Umbilical cord (tissue), 2 donors: ENCODE data around the gene HOXC11. TPM values are rescaled to one million over a fixed set of nuclear protein-coding genes. Genes with fewer than 3 reads are reported as not detected.

Experiments used
- DNase-seq: peaks from one replicate; pipeline ENCODE4 v3.0.0-alpha.2; 2015; ENCODE audit warnings: low spot score
- total RNA-seq: library from RNA; depleted of rRNA; stranded (reverse); fragments of >200 nt; gene quantifications from one replicate; pipeline ENCODE4 v1.2.3, GENCODE V29; 2014; ENCODE audit warnings: low replicate concordance; ENCODE audit not compliant: insufficient read depth

Gene HOXC11
- total RNA-seq, 1 donor from 2014 or later, result 7.7 TPM

DNA sequence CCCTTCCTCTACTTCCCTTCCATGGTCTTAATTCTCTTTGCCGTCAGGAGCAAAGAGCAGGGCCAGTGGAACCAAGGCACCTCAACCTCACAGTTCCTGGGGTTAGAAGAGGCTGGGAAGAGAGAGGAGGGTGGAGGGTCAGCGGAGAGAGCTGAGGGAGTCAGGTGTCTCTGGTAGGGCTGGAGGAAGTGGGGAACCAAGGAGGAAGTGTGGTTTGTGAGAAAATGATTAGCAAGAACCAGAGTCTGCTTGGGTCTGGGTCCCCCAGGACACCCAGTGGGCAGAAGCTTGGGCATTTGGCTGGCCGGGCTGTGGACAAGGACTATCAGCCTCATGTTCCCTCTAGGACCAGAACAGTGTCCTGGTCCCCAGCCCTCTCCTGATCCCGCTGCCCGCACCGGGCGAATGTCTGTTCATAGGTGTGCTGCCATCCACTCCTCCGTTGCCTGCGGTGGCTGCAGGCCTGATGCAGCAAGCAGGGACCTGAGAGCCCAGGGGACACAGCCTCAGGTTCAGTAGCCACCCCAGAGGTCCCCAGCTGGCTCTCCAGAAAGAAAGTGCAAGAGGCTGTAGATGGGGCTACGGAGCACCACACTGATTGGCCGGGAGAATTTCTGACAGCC lies 15.9 kb upstream of the HOXC11 start:
- no peak for DNase-seq

DNA sequence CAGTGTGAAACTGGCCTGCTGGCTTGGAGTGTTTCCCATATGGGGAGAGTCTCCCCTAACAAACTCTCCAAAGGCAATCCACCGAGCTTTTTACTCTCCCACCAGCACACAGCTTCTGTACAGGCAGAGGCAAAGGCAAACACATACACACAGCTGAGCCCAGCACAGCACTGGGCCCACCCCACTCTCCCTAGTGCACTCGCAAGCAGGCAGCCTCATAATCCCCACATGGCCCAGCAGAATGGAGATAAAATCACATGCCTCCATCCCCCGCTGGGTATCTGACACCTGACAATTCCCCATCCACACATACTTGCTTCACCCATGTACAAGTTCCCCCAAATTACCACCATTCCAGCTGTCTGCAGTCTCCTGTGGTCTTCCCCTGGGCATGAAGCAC lies 14.8 kb upstream of the HOXC11 start:
- no peak for DNase-seq

DNA sequence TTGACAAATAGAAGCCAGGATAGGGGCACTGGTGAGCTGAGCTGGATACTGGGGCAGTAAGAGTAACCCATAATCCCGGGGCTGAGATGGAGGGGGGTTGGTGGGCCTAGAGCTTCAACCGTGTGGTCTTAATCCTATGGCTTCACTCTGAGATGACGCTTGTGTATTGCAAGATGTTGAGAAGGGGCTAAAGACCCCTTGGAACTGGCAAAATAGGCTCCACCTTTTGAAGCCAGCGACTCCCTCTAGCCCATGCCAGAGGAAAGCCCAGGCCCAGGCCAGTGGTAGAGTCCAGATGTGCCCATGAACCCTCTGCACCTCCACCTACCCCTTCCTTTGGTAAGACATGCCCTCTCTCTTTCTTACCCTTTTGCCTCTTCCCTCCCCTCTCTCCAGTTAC lies 13.6 kb upstream of the HOXC11 start:
- DNase-seq, result no peak

DNA sequence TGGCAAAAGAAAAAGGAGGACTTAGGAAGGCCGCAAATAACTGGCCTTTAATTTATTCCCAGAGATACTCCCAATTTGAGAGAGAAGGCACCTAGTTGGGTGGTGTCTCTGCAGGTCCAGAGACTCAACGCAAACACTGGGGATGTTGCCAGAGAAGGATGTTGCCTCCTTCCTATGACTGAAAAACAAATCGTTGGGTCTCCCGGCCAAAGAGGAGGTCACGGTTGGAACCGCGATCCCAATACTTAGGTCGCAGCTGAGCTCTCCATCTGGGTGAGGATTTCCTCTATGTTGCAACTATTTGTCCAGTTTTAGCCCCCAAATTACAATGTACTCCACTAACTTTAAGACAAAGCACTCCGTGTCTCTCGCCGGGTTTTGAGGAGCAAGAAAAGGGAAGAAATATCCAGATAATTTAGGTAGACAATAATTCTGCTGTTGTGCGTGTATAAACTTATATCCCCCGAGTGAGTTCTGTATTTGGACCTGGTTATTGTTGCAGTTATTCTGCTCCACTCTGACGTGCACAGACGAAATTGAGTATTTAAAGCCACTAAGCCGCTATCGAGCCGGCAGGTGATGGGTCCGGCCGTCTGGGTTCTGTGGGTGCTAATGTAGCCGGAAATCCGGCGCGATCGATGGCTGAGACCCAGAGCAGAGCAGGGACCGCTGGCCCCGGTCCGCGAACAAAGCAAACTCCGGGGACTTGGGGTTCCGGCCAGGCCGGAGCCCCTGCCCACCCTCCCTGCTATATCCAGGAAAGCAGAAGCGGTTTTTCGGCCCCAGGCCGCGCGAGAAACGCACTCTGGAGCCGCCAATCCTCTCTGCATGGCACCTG lies 12.5 kb upstream of the HOXC11 start:
- DNase-seq, result no peak

DNA sequence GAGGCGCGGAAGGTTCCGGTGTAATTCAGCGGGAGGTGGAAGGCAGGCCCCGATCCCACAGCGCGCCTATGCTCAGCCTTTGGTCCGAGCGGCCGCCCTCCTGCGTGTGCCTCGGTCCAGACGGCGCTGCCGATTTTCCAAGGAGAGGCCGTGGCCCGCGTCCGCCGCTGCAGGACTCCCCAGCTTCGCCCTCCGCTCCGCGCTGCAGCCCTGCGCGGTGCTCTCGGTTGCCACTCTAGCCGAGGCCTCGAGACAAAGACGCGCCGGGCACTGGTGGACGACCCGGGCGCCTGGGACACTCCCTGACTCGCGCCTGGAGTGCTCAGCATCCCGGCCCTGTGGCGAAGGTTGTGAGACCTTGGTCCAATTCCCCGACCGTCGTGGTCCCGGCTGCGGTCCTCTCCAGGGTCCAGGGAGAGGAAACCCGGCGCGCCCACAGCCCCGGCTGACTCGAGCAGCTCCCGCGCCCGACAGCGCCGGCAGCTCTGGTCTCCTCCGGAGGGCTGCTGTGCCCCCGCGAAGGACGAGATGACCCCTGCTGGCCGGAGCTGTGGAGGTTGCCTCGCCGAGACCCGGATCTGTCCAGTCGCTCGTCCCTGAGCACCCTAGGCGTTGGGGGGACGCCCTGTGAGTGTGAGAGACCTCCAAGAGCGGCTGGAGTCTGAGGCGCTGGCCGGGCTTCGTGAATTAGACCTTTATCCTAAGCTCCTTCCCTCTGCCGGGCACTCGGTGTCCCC lies 11.7 kb upstream of the HOXC11 start:
- no peak for DNase-seq

DNA sequence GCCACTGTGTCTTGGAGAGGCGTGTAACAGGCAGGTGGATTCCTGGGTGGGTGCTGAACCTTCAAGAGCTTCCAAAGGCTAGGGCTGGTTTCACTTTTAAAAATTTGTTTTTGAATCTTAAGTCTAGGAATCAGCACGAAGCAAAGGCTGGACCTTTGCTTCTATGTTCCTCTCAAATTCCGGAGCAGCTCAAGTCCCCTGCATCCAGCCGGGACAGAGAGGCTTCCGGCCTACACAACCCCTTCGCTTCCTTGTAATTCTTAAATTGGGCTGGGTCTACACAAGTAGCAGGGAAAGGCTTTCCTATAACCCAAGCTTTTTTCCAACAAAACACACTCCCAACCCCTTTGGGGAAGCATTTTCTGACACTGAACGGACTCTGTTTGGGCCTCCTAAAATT lies 9.9 kb upstream of the HOXC11 start:
- no peak for DNase-seq

DNA sequence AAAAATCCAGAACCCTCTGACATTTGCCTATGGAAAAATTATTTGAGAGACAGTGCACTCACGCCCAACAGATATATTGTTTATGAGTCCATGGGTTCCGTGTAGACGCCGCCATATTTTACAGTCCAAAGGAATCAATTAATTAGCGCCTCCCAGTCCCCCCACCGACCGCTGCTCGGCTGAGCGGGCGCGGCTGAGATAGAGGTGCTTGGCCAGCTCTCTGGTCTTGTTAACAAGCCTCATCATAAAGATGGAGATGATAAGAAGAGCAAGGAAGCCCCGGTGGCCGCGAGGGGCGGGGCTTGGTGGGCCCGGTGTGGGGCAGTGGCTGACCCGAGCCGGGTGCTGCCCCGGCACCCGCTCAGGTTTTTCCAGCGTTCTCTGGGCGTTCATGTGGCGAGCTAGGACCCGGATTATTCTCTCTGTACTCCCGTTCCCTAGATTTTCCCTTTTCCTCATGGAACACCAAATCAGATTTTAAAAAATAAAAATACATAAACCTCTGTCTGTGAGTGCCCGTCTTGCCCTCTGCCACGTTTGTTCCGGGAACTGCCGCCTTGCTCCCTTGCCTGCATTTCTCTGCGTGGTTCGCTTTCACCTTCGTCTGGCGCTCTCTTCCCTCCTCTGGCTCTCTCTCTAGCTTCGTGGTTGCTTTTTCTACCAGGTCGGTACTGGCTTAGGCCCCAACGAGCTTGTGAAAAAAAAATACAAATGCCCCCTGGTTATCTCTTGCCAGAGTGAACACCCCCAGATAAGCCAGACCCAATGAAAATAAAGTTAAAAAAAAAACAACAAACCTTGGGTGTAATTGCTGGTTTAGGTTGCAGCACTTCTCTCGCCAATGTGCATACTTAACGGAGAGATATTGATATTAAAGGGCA lies 9.3 kb upstream of the HOXC11 start:
- DNase-seq, result no peak

DNA sequence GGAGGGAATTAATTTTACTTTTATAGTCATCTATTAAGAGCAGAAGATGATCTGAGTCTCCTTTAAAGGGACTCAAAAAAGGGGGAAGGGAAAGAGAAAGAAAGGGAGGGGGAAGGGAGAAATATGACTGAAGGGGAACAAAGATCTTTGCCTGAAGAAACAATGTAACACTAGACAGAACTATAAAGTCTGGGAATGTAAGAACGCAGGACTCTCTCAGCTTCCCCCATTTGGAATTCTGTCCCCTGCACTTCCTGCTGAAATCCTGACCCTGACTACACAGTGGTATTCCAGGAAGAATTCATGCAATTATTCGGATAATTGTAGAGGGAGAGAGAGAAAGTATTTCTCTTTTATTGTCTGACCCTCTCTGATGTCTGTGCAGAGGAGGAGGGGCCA lies 8.6 kb upstream of the HOXC11 start:
- DNase-seq, result peak; percentile 47

DNA sequence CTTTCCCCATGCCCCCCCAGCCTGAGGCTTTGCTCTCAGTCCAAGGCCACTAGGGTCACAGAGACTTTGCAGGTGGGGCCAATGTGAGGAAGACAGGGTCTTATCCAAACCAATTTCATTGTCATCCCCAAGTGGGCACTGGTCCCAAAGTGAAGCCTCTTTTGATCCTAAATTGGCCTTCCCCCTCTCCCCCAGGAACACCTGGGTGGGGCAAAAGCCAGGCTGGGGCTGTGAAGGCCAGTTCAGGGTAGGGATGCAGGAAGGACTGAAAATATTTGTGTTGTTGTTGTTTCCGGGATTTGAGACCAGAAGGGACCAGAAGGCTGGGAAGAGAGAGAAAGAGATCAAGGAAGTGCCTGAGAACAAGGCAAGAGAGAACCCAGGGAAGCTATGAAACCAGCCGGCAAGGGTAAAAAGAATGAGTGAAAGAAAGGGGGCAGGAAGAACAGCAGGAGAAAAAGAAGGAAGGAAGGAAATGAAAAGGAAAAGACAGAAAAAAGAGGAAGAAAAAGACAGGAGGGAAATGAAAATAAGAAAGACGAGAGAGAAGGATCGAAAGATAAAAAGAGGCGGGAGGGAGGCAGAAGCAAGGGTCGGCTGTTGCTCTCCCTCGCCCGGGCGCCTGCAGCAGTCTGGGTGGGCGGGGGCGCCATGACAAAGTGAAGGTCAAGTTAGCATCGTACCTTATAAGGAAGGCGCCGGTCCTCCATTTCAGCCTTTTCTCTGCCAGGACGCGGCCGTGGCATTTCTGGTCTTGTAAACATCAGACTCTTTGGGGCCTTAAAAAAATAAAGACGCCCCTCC lies 7.4 kb upstream of the HOXC11 start:
- peak; percentile 90 for DNase-seq

DNA sequence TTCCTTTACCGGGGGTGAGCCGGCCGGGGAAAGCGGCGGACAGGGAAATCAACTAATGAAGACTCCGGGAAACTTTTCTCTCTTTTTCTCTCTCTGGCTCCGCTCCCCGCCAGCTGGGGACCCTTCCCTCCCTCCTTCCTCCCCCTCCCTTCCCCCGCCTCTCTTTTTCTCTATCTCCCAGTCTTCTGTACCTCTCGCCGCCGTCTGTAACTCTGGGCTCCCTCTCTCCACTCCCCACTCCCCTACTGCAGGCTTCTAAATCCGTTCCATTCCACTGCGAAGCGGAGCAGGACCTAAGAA lies 6.9 kb upstream of the HOXC11 start:
- no peak for DNase-seq

DNA sequence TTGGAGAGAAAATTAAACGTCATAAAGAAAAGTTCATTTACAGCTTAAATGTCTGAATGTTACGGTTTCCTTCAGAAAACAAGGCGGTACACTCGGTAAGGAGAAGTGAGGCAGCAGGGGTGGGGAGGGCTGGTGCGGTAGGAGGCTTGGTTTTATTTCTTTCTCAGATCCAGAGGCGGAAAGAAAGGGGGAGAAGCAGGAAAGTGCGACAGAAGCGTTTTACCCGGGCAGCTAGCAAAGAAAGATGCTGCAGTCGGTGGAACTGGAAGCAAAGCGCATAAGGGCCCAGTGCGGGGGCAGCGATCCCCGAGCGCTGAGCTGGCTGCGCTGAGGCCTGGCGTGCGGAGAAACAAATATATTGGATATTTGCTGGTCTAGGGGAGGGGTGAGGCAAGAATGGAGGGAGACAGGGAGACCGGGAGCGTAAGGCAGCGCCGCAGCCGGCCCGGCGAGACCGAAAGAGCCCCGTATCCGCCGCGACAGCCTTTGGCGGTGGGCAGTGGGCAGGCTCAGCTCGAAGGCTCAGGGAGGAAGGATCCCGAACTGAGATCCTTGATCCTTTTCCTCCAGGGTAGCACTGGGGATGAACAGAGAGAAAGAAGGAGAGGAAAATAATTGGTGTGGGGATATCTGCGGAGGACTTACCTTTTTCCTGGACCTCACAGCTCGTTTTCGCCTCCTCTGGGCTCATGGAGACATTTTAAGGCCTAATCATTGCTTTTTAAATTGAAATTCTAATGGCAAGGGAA lies 6.4 kb upstream of the HOXC11 start:
- DNase-seq, result no peak

DNA sequence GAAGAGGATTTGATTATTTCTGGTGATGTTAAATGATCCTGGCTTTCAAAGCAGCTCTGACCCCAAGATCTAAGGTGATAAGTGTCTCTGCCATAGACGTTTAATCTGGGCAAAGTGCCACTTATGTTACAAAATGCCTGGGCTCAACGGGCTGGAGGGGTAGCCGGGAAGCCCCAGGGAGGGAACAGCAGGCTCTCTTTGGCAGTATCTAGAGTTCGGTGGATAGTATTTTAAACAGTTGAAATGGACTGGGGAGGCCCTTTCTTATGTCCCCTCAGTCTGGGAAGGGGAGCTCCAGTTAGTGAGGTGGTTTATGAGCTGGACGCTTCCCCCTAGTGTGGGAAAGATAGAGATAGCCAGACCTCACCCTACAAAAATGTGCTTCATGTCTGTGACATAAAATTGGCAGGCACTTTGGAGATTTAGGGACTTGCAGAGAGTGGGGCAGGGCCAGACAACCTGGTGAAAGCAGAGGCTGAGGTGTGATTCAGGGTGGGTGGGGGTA lies 5.5 kb upstream of the HOXC11 start:
- DNase-seq, result peak; percentile 76

DNA sequence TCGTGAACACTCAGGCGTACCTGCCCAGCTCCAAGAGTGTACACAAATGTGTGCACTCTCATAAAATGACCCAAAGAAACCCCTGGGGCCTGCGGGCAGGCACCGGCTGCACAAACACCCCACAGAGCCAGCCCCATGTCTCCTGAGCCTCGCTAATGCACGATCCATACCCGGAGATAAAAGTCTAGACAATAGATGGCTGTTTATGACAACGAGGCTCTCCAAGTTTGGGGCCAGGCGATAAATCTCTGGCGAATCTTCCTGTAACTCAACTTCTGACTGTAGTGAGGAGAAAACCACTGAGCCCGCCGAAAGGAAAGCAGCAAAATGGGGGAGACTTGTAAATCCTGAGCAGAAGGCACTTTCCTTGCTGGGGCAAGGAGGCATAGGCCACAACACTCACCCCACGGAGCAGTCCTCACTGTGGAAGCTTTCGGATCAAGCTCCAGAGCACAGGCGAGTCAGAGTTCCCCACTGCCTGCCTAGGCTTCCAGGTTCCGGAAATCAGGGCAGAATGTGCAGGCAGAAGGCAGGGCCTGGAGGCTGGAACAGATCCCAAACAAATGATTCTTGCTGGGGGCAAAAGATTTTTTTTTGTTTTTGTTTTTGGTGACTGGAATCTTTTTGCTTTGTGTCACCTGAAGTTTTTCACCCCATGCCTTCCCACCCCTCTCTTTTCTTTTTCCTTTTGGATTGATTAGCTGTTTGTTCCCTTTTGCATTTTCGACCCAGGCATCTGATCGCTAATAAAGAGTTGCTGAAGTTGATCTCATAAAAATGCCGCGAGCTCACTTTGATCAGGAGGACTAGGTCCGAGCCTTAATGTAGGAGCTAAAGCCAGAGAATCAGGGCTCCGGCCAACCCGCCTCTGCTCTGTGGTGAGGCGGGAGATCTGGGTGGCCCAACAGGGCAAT lies 4.5 kb upstream of the HOXC11 start:
- DNase-seq, result peak; percentile 54

DNA sequence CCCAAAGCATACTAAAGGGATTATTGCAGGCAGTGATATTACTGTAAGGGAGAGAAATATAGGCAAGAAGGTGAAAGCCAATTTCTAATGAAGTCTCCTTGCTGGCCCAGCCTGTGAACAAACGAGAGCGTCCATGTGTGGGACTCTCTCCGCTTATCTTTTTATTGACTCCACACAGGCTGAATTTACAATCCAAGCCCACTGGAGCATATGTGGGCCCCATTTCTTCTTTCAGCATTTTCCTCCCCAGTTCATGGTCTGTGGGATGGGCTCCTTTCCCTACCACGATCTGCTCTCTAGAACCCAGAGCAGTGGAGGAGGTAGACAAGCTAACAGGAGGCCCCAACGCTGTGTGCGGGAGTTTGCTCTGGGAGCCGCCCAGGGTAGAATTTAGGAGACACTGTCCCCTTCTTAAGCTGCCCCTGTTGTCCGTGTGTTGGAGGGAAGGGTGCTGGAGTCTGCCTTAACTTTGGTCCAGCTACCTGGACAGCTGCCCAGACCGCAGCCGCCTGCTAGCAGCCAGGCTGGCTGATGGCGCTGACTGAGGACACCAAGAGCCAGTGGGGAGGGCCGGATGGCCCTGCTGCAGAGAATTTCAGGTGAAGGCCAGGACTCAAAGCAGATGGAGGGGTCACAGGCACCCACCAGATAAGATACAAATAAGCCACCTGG lies 3.2 kb upstream of the HOXC11 start:
- DNase-seq, result no peak

DNA sequence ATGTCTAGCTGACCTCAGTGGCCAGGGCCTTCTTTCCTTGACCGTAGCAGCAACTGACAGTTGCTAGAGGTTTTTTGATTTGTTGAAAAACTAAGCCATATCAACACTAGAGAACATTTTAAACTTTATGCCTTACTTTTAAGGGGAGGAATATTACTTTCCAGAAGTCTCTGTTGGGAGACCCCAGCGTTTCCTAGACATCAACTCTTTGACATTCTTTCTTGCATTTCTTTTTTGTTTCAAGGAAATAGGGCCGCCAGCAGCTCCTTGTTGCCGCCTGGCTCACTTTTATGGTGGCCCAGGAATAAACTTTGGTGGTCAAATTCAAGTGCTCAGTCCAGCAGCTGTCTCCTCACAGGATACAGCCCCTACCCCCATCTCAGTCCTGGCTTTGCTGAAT lies 2.5 kb upstream of the HOXC11 start:
- no peak for DNase-seq

DNA sequence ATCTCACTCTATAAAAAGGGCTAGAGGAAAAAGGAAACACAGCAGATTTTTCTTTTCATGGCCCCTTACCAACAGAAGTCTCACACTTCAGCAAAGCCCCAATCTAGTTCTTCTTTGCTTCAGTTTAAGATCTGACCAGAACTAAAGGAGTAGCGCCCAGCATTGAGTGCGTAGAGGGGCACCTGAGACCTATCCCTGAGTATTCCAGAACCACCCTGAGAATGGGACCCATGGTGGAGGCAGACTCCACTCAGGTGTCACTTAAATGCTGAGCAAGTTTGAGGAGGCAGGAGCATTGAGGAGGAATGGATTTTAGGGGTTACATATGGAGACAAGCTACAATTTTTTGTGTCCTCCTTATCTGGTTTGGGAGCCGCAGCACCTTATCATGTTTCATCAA lies 1.8 kb upstream of the HOXC11 start:
- no peak for DNase-seq

DNA sequence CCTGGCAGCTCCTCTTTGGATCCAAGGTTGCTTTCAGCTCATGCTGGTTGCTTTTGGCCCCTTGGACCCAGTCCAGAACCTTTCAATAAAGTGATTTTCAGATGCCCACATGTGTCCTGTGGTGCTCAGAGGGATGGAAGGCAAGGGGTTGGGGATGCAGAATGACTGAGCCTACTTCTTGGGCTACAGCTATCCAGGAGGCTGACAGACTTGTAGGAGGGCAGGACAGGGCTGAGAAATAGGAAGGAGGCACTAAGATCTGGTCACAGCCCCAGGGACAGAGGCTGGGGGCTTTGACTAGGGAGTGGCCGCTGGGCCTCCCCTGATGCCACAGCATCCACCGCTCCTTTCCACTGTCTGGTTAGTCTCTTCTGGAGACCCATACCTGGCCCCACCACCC lies 1.2 kb upstream of the HOXC11 start:
- no peak for DNase-seq

DNA sequence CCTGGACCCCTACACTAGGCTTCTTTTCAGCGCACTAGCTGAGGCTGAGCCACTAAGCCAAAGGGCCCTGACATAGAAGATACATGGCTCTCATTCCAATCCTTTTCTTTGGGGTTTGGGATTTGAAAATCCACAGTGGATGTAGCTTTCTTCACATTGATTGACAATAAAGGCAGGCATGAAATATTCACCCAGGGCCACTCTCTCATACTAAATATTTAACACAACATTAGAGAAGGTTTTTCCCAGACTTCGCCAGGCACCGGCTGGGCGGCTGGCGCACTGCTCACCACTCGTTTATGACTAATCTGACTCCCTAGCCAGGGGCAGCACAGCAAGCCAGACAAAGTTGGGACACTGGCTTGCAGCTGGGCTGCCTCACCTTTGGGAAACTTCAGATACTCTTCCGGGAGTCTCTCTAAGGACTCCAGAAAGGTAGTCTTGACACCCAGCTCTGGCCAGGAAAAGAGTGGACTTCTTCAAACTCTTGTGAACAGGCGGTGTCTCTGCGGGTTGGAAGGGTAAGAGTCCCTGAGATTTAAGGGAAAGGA lies 699 bp upstream of the HOXC11 start:
- no peak for DNase-seq
